ENCODE results near the gene HOXB6. TPM values are rescaled to one million over a fixed set of nuclear protein-coding genes. Genes with fewer than 3 reads are reported as not detected.

HOXB6 gene
- 3.8 TPM for polyA plus RNA-seq (2013)

- no peak for DNase-seq
- Histone ChIP-seq H3K4me1 (ENCODE audit: control extremely low read depth in 1 of 4, control insufficient read depth in 4 of 4, insufficient read depth in 4 of 4, low read length in 3 of 4) (peaks cover 0 to 33% (median 8%) of the 10 kb centered on the region in 4 experiments), H3K9me3 (ENCODE audit: control extremely low read depth in 1 of 5, control insufficient read depth in 4 of 5, insufficient read depth in 2 of 5, low read depth in 1 of 5, low read length in 4 of 5) (no peaks in the 10 kb centered on the region), H3K4me3 (ENCODE audit: control insufficient read depth in 1 of 7, extremely low read depth in 1 of 7, insufficient read depth in 4 of 7, low read depth in 2 of 7, low read length in 6 of 7) (peak within 1 kb of the TSS in 4 of 7 experiments; percentile 13 to 72 (median 61)), H3K36me3 (ENCODE audit: control insufficient read depth in 4 of 4, insufficient read depth in 4 of 4, low read length in 3 of 4) (no peaks in the 10 kb centered on the region), H3K27me3 (replicated peaks in 2 of 5; ENCODE audit: control insufficient read depth in 4 of 5, insufficient read depth in 5 of 5, low read length in 4 of 5) (peaks cover 8 to 80% (median 32%) of the 10 kb centered on the region in 5 experiments), H3K27ac (ENCODE audit: insufficient read depth in 1 of 2, low read depth in 1 of 2, low read length in 2 of 2, poor library complexity in 1 of 2, severe bottlenecking in 2 of 2) (peak within 1 kb of the TSS in 1 of 2 experiments; percentile 54)
- ChIA-PET CTCF (interaction anchor here (1.0 to 1.5 kb wide), 2 partner anchors 12 to 342 kb away, joined by 3 to 4 read pairs; no protein-coding TSS in a partner anchor), POLR2A (interaction anchor here (0.8 kb wide), 1 partner anchor 1820 kb away, joined by 3 read pairs; no protein-coding TSS in a partner anchor)
- 72% methylated on average over 10 of the region's 16 CpGs for WGBS (ENCODE audit: insufficient coverage)
Observed at GRCh38 chr17:48604770-48605329, at the start of gene HOXB6. Gene HOXB6 (minus strand): TSS chr17:48604986. CDS start chr17:48598150, 6,836 bp downstream.

- CTCF ChIA-PET: interaction anchor here (1.0 to 3.2 kb wide), 2 partner anchors 9 to 13 kb away, joined by 5 to 15 read pairs; no protein-coding TSS in a partner anchor
Observed at GRCh38 chr17:48649741-48650140, 45.0 kb upstream of the HOXB6 start.

DNA sequence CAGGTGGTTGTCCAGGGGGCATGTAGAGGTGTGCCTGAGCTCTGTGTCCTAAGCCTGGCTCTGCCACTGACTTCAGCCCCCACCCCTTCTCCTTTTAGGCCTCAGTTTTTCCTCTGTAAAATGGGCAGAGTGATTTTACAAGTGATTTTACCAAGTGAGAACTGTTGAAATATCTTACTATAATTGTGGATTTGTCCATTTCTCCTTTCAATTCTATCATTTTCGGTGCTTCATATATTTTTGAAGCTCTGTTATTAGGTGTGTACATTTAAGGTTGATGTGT is 43.1 kb upstream of the HOXB6 start:
- Histone ChIP-seq H3K27me3 (replicated peaks in 2 of 5; ENCODE audit: control insufficient read depth in 4 of 5, insufficient read depth in 5 of 5, low read length in 4 of 5) (peaks cover 23 to 74% (median 40%) of the 10 kb centered on the region in 5 experiments), H3K36me3 (ENCODE audit: control insufficient read depth in 4 of 4, insufficient read depth in 4 of 4, low read length in 3 of 4) (no peaks in the 10 kb centered on the region), H3K27ac (ENCODE audit: insufficient read depth in 1 of 2, low read depth in 1 of 2, low read length in 2 of 2, poor library complexity in 1 of 2, severe bottlenecking in 2 of 2) (no peak overlapping the region), H3K4me3 (ENCODE audit: control insufficient read depth in 1 of 7, extremely low read depth in 1 of 7, insufficient read depth in 4 of 7, low read depth in 2 of 7, low read length in 6 of 7) (peak overlapping the region in 4 of 7 experiments; percentile 64 to 79 (median 72)), H3K9me3 (ENCODE audit: control extremely low read depth in 1 of 5, control insufficient read depth in 4 of 5, insufficient read depth in 2 of 5, low read depth in 1 of 5, low read length in 4 of 5) (no peaks in the 10 kb centered on the region), H3K4me1 (ENCODE audit: control extremely low read depth in 1 of 4, control insufficient read depth in 4 of 4, insufficient read depth in 4 of 4, low read length in 3 of 4) (peaks cover 3 to 17% (median 16%) of the 10 kb centered on the region in 4 experiments)
- ChIA-PET POLR2A (no interaction called here), CTCF (interaction anchor here (1.5 to 3.2 kb wide), 2 partner anchors 12 to 21 kb away, joined by 4 to 15 read pairs; no protein-coding TSS in a partner anchor)
- DNase-seq: no peak
- WGBS (ENCODE audit: insufficient coverage): no CpG with 5 or more reads among the region's 1 CpG

More at GRCh38 chr17:48649741-48650140, 45.0 kb upstream of the HOXB6 start:
- no peaks in the 10 kb centered on the region for H3K9me3 ChIP-seq (ENCODE audit: control extremely low read depth in 1 of 5, control insufficient read depth in 4 of 5, insufficient read depth in 2 of 5, low read depth in 1 of 5, low read length in 4 of 5)
- no peak overlapping the region for H3K4me3 ChIP-seq (ENCODE audit: control insufficient read depth in 1 of 7, extremely low read depth in 1 of 7, insufficient read depth in 4 of 7, low read depth in 2 of 7, low read length in 6 of 7)
- H3K4me1 ChIP-seq (ENCODE audit: control extremely low read depth in 1 of 4, control insufficient read depth in 4 of 4, insufficient read depth in 4 of 4, low read length in 3 of 4): peaks cover 3 to 17% (median 16%) of the 10 kb centered on the region in 4 experiments
- no peaks in the 10 kb centered on the region for H3K36me3 ChIP-seq (ENCODE audit: control insufficient read depth in 4 of 4, insufficient read depth in 4 of 4, low read length in 3 of 4)
- POLR2A ChIA-PET: no interaction called here
- DNase-seq: no peak
- H3K27ac ChIP-seq (ENCODE audit: insufficient read depth in 1 of 2, low read depth in 1 of 2, low read length in 2 of 2, poor library complexity in 1 of 2, severe bottlenecking in 2 of 2): no peak overlapping the region
- no CpG with 5 or more reads among the region's 1 CpG for WGBS (ENCODE audit: insufficient coverage)
- H3K27me3 ChIP-seq (replicated peaks in 2 of 5; ENCODE audit: control insufficient read depth in 4 of 5, insufficient read depth in 5 of 5, low read length in 4 of 5): peaks cover 19 to 56% (median 29%) of the 10 kb centered on the region in 5 experiments

- ChIA-PET CTCF (interaction anchor here (1.5 to 3.2 kb wide), 2 partner anchors 11 to 21 kb away, joined by 4 to 15 read pairs; no protein-coding TSS in a partner anchor), POLR2A (no interaction called here)
- Histone ChIP-seq H3K36me3 (ENCODE audit: control insufficient read depth in 4 of 4, insufficient read depth in 4 of 4, low read length in 3 of 4) (no peaks in the 10 kb centered on the region), H3K9me3 (ENCODE audit: control extremely low read depth in 1 of 5, control insufficient read depth in 4 of 5, insufficient read depth in 2 of 5, low read depth in 1 of 5, low read length in 4 of 5) (no peaks in the 10 kb centered on the region), H3K4me3 (ENCODE audit: control insufficient read depth in 1 of 7, extremely low read depth in 1 of 7, insufficient read depth in 4 of 7, low read depth in 2 of 7, low read length in 6 of 7) (peak overlapping the region; percentile 21 to 79 (median 65)), H3K4me1 (ENCODE audit: control extremely low read depth in 1 of 4, control insufficient read depth in 4 of 4, insufficient read depth in 4 of 4, low read length in 3 of 4) (peaks cover 3 to 19% (median 17%) of the 10 kb centered on the region in 4 experiments), H3K27ac (ENCODE audit: insufficient read depth in 1 of 2, low read depth in 1 of 2, low read length in 2 of 2, poor library complexity in 1 of 2, severe bottlenecking in 2 of 2) (no peak overlapping the region), H3K27me3 (replicated peaks in 2 of 5; ENCODE audit: control insufficient read depth in 4 of 5, insufficient read depth in 5 of 5, low read length in 4 of 5) (peaks cover 26 to 80% (median 45%) of the 10 kb centered on the region in 5 experiments)
- WGBS (ENCODE audit: insufficient coverage): under 1% methylated on average over 24 of the region's 30 CpGs
- peak in 2 of 3 donors; percentile 47 to 54 for DNase-seq
Observed at GRCh38 chr17:48647103-48647962, 42.5 kb upstream of the HOXB6 start.

GRCh38 chr17:48646183-48647102 is 41.7 kb upstream of the HOXB6 start:
- Histone ChIP-seq H3K9me3 (ENCODE audit: control extremely low read depth in 1 of 5, control insufficient read depth in 4 of 5, insufficient read depth in 2 of 5, low read depth in 1 of 5, low read length in 4 of 5) (no peaks in the 10 kb centered on the region), H3K36me3 (ENCODE audit: control insufficient read depth in 4 of 4, insufficient read depth in 4 of 4, low read length in 3 of 4) (no peaks in the 10 kb centered on the region), H3K27me3 (replicated peaks in 2 of 5; ENCODE audit: control insufficient read depth in 4 of 5, insufficient read depth in 5 of 5, low read length in 4 of 5) (peaks cover 26 to 89% (median 52%) of the 10 kb centered on the region in 5 experiments), H3K4me3 (ENCODE audit: control insufficient read depth in 1 of 7, extremely low read depth in 1 of 7, insufficient read depth in 4 of 7, low read depth in 2 of 7, low read length in 6 of 7) (peak overlapping the region in 4 of 7 experiments; percentile 36 to 79 (median 71)), H3K27ac (ENCODE audit: insufficient read depth in 1 of 2, low read depth in 1 of 2, low read length in 2 of 2, poor library complexity in 1 of 2, severe bottlenecking in 2 of 2) (no peak overlapping the region), H3K4me1 (ENCODE audit: control extremely low read depth in 1 of 4, control insufficient read depth in 4 of 4, insufficient read depth in 4 of 4, low read length in 3 of 4) (peaks cover 3 to 22% (median 18%) of the 10 kb centered on the region in 4 experiments)
- DNase-seq: peak in 1 of 3 donors; percentile 41
- POLR2A ChIA-PET: no interaction called here
- CTCF ChIA-PET: no interaction called here
- WGBS (ENCODE audit: insufficient coverage): 4% methylated on average over 44 of the region's 80 CpGs

- POLR2A ChIA-PET: no interaction called here
- no peak for DNase-seq
Observed at GRCh38 chr17:48645639-48646182, 40.9 kb upstream of the HOXB6 start.

More at GRCh38 chr17:48645639-48646182, 40.9 kb upstream of the HOXB6 start:
- Histone ChIP-seq H3K9me3 (ENCODE audit: control extremely low read depth in 1 of 5, control insufficient read depth in 4 of 5, insufficient read depth in 2 of 5, low read depth in 1 of 5, low read length in 4 of 5) (no peaks in the 10 kb centered on the region), H3K36me3 (ENCODE audit: control insufficient read depth in 4 of 4, insufficient read depth in 4 of 4, low read length in 3 of 4) (no peaks in the 10 kb centered on the region), H3K4me1 (ENCODE audit: control extremely low read depth in 1 of 4, control insufficient read depth in 4 of 4, insufficient read depth in 4 of 4, low read length in 3 of 4) (peaks cover 3 to 22% (median 18%) of the 10 kb centered on the region in 4 experiments), H3K27ac (ENCODE audit: insufficient read depth in 1 of 2, low read depth in 1 of 2, low read length in 2 of 2, poor library complexity in 1 of 2, severe bottlenecking in 2 of 2) (no peak overlapping the region), H3K27me3 (replicated peaks in 2 of 5; ENCODE audit: control insufficient read depth in 4 of 5, insufficient read depth in 5 of 5, low read length in 4 of 5) (peaks cover 26 to 96% (median 57%) of the 10 kb centered on the region in 5 experiments), H3K4me3 (ENCODE audit: control insufficient read depth in 1 of 7, extremely low read depth in 1 of 7, insufficient read depth in 4 of 7, low read depth in 2 of 7, low read length in 6 of 7) (no peak overlapping the region)
- CTCF ChIA-PET: interaction anchor here (1.0 kb wide), 1 partner anchor 22 kb away, joined by 3 read pairs; no protein-coding TSS in a partner anchor
- WGBS (ENCODE audit: insufficient coverage): 68% methylated on average over 12 of the region's 14 CpGs

Data from common myeloid progenitor, CD34-positive (primary cell).